Mesenchymal stem cell (in vitro differentiated cells and primary cell): ENCODE data around the gene DERA.

ENCODE experiments used
- DNase-seq: peaks from one replicate; pipeline ENCODE4 v3.0.0-alpha.2; 2013
- H2AFZ ChIP-seq: one replicate; pipeline ENCODE4 v1.6.1; 2013; ENCODE audit warnings: low read depth, mild to moderate bottlenecking, control low read depth, inconsistent platforms, low read length, moderate library complexity
- H2AK5ac ChIP-seq: 2 replicates; pipeline ENCODE4 v1.6.1; 2013; ENCODE audit warnings: low read length, moderate library complexity, mild to moderate bottlenecking, inconsistent platforms; ENCODE audit not compliant: severe bottlenecking
- H2BK120ac ChIP-seq: one replicate; pipeline ENCODE4 v1.6.1; 2013; ENCODE audit warnings: low read depth, mild to moderate bottlenecking, inconsistent platforms, low read length, moderate library complexity
- H2BK12ac ChIP-seq, 2 experiments: one replicate each; pipeline ENCODE4 v1.6.1; 2013; ENCODE audit warnings: inconsistent platforms in 2 of 2, low read length in 2 of 2, mild to moderate bottlenecking in 2 of 2, moderate library complexity in 2 of 2, control low read depth in 1 of 2
- H2BK15ac ChIP-seq: one replicate; pipeline ENCODE4 v1.6.1; 2013; ENCODE audit warnings: mild to moderate bottlenecking, low read depth, inconsistent platforms; ENCODE audit not compliant: poor library complexity, severe bottlenecking
- H2BK5ac ChIP-seq: 2 replicates; pipeline ENCODE4 v1.6.1; 2013; ENCODE audit warnings: low read depth, mild to moderate bottlenecking, low read length, control low read depth, inconsistent platforms; ENCODE audit not compliant: poor library complexity, severe bottlenecking
- H3K14ac ChIP-seq, 2 experiments: one replicate each; pipeline ENCODE4 v1.6.1; 2013; ENCODE audit warnings: inconsistent platforms in 2 of 2, low read length in 2 of 2, control low read depth in 1 of 2, mild to moderate bottlenecking in 1 of 2, moderate library complexity in 1 of 2
- H3K18ac ChIP-seq, 2 experiments: one replicate each; pipeline ENCODE4 v1.6.1; 2013; ENCODE audit warnings: inconsistent platforms in 2 of 2, low read length in 2 of 2, control low read depth in 1 of 2, low read depth in 1 of 2, mild to moderate bottlenecking in 1 of 2
- H3K23ac ChIP-seq, 2 experiments: one replicate each; pipeline ENCODE4 v1.6.1; 2013; ENCODE audit warnings: inconsistent platforms in 2 of 2, low read length in 2 of 2, mild to moderate bottlenecking in 2 of 2, moderate library complexity in 2 of 2, control low read depth in 1 of 2
- H3K27ac ChIP-seq: 2 replicates; pipeline ENCODE4 v1.5.1; 2013; ENCODE audit warnings: mild to moderate bottlenecking, moderate library complexity, low read length, control low read depth, inconsistent platforms; ENCODE audit not compliant: poor library complexity, severe bottlenecking
- H3K27me3 ChIP-seq, 2 experiments: 2 replicates each; pipeline versions ENCODE4 v1.6.1 to v1.7.0; 2013; ENCODE audit warnings: low read length in 2 of 2, mild to moderate bottlenecking in 2 of 2, moderate library complexity in 2 of 2, control low read depth in 1 of 2, inconsistent platforms in 1 of 2; ENCODE audit not compliant: control insufficient read depth in 1 of 2, insufficient read depth in 1 of 2
- H3K36me3 ChIP-seq, 2 experiments: 2 replicates each; pipeline versions ENCODE4 v1.6.1 to v1.7.0; 2013; ENCODE audit warnings: low read length in 2 of 2, control low read depth in 1 of 2, inconsistent platforms in 1 of 2, low read depth in 1 of 2, mild to moderate bottlenecking in 1 of 2; ENCODE audit not compliant: insufficient read depth in 2 of 2, control insufficient read depth in 1 of 2
- H3K4ac ChIP-seq, 2 experiments: one replicate each; pipeline ENCODE4 v1.6.1; 2013; ENCODE audit warnings: inconsistent platforms in 2 of 2, low read length in 2 of 2, mild to moderate bottlenecking in 2 of 2, moderate library complexity in 2 of 2, control low read depth in 1 of 2, low read depth in 1 of 2
- H3K4me1 ChIP-seq: 2 replicates; pipeline ENCODE4 v1.6.1; 2013; ENCODE audit warnings: low read depth, low read length, control low read depth; ENCODE audit not compliant: control insufficient read depth, insufficient read depth
- H3K4me2 ChIP-seq: 2 replicates; pipeline ENCODE4 v1.6.1; 2013; ENCODE audit warnings: low read length, mild to moderate bottlenecking, inconsistent platforms; ENCODE audit not compliant: poor library complexity, severe bottlenecking
- H3K4me3 ChIP-seq, 2 experiments: 2 replicates each; pipeline versions ENCODE4 v1.5.1 to v1.7.0; 2013; ENCODE audit warnings: low read length in 2 of 2, mild to moderate bottlenecking in 2 of 2, control low read depth in 1 of 2, low read depth in 1 of 2; ENCODE audit not compliant: insufficient read depth in 1 of 2
- H3K79me1 ChIP-seq: replicated peaks from 2 replicates; pipeline ENCODE4 v1.6.1; 2013; ENCODE audit warnings: mild to moderate bottlenecking, control low read depth, low read length, inconsistent platforms; ENCODE audit not compliant: poor library complexity, severe bottlenecking
- H3K9ac ChIP-seq: 2 replicates; pipeline ENCODE4 v1.7.0; 2013; ENCODE audit warnings: mild to moderate bottlenecking, low read length, moderate library complexity
- H3K9me3 ChIP-seq: 2 replicates; pipeline ENCODE4 v1.7.0; 2013; ENCODE audit warnings: mild to moderate bottlenecking, low read length; ENCODE audit not compliant: control insufficient read depth
- H4K8ac ChIP-seq: one replicate; pipeline ENCODE4 v1.6.1; 2013; ENCODE audit warnings: inconsistent platforms, mild to moderate bottlenecking, low read length, moderate library complexity
- H4K91ac ChIP-seq: one replicate; pipeline ENCODE4 v1.6.1; 2013; ENCODE audit warnings: mild to moderate bottlenecking, low read length, inconsistent platforms
- WGBS: methylation state at CpG from one replicate; pipeline ENCODE4 v1.1.7; 2013; ENCODE audit warnings: mixed read lengths; 5-methylcytosine and 5-hydroxymethylcytosine counted together

Gene DERA

DNA sequence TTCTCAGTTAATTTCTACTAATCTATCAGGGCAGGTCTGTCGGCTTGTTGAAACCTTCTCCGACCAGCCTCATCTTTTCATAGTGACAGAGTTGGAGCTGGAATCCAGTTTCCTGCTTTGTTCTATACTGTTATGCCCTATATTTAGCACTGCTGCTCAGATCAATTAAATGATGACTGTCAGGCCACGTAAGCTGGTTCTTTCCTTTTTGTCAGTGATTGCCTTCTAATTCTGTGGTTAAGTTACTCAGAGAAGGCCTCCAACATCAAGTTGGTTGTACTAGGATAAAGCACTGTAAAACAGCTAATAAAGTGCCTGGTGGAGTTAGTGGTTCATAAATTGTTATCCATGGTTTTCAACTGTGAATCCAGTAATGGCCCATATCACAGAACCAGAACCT, 22.6 kb downstream of the DERA start:
- no peak overlapping the region for H3K4me2 ChIP-seq
- H3K14ac ChIP-seq = no peak overlapping the region
- H4K8ac ChIP-seq = no peak overlapping the region
- no peaks in the 10 kb centered on the region for H3K27me3 ChIP-seq
- WGBS = 98% methylated on average over 3 of the region's 3 CpGs
- H3K9me3 ChIP-seq = no peaks in the 10 kb centered on the region
- no peak for DNase-seq
- no peak overlapping the region for H2BK5ac ChIP-seq
- no peak overlapping the region for H2BK120ac ChIP-seq
- peaks cover 0 to 2% of the 10 kb centered on the region in 2 experiments for H3K36me3 ChIP-seq
- no peak overlapping the region for H3K18ac ChIP-seq
- no peak overlapping the region for H3K4ac ChIP-seq
- H2BK15ac ChIP-seq = no peak overlapping the region
- no peak overlapping the region for H3K23ac ChIP-seq
- no peak overlapping the region for H2AFZ ChIP-seq
- no peak overlapping the region for H2BK12ac ChIP-seq
- H2AK5ac ChIP-seq = no peak overlapping the region
- peaks cover 19% of the 10 kb centered on the region for H3K79me1 ChIP-seq
- no peak overlapping the region for H4K91ac ChIP-seq
- H3K9ac ChIP-seq = no peak overlapping the region
- H3K4me1 ChIP-seq = peaks cover 7% of the 10 kb centered on the region
- no peak overlapping the region for H3K4me3 ChIP-seq
- H3K27ac ChIP-seq = no peak overlapping the region

DNA sequence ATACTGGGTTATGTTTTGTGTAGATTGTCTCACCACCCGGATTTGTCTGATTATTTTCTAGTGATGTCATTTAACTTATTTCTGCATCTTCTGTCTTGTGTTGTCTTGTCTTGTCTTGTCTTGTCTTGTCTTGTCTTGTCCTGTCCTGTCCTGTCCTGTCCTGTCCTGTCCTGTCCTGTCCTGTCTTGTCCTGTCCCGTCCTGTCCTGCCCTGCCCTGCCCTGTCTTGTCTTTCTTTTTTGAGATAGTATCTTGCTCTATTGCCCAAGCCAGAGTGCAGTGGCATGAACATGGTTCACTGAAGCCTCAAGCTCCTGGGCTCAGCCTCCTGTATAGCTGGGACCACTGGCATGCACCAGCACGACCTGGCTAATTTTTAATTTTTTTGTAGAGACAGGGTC, 25.6 kb downstream of the DERA start:
- DNase-seq = no peak
- WGBS = 97% methylated on average over 2 of the region's 3 CpGs
- no peak overlapping the region for H4K91ac ChIP-seq
- no peak overlapping the region for H3K4me3 ChIP-seq
- peak overlapping the region in 1 of 2 experiments; percentile 75 for H3K18ac ChIP-seq
- H3K4me1 ChIP-seq = peaks cover 2% of the 10 kb centered on the region
- H3K4me2 ChIP-seq = no peak overlapping the region
- H3K36me3 ChIP-seq = peaks cover 0 to 2% of the 10 kb centered on the region in 2 experiments
- H3K4ac ChIP-seq = no peak overlapping the region
- H3K23ac ChIP-seq = no peak overlapping the region
- H3K9ac ChIP-seq = no peak overlapping the region
- H4K8ac ChIP-seq = peak overlapping the region; percentile 43
- peaks cover 5% of the 10 kb centered on the region for H3K9me3 ChIP-seq
- peaks cover 27% of the 10 kb centered on the region for H3K79me1 ChIP-seq
- no peak overlapping the region for H2BK5ac ChIP-seq
- H3K14ac ChIP-seq = no peak overlapping the region
- no peak overlapping the region for H2BK15ac ChIP-seq
- no peak overlapping the region for H2BK120ac ChIP-seq
- H3K27ac ChIP-seq = no peak overlapping the region
- H2AK5ac ChIP-seq = no peak overlapping the region
- H2AFZ ChIP-seq = no peak overlapping the region
- H2BK12ac ChIP-seq = no peak overlapping the region
- no peaks in the 10 kb centered on the region for H3K27me3 ChIP-seq

DNA sequence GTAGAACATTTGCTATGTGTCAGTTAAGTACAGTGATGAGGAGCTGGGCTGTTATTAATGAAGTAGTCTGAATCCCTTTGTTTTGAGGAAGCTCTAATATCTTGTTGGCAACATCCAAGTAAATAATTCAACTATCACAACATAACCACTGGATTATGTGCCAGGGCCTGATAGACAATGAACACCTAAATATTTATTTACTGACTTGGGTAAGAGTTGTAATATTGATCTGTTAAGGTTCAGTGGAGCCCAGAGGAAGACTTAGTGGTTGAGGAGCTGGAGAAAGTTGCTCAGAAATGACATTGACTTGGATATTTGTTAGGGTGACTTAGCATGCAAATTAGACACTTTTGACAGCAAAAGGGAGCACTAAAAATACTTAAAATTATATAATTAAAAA, 26.8 kb downstream of the DERA start:
- H3K4me3 ChIP-seq = no peak overlapping the region
- no peak overlapping the region for H4K91ac ChIP-seq
- H4K8ac ChIP-seq = no peak overlapping the region
- no peak overlapping the region for H2BK12ac ChIP-seq
- H3K9ac ChIP-seq = no peak overlapping the region
- no peak overlapping the region for H2BK15ac ChIP-seq
- H3K14ac ChIP-seq = no peak overlapping the region
- H3K27me3 ChIP-seq = no peaks in the 10 kb centered on the region
- no peak for DNase-seq
- peaks cover 0 to 1% of the 10 kb centered on the region in 2 experiments for H3K36me3 ChIP-seq
- peaks cover 26% of the 10 kb centered on the region for H3K79me1 ChIP-seq
- no peak overlapping the region for H2BK5ac ChIP-seq
- H2AK5ac ChIP-seq = no peak overlapping the region
- peaks cover 2% of the 10 kb centered on the region for H3K4me1 ChIP-seq
- H3K27ac ChIP-seq = no peak overlapping the region
- no peak overlapping the region for H2BK120ac ChIP-seq
- no peak overlapping the region for H2AFZ ChIP-seq
- no peak overlapping the region for H3K18ac ChIP-seq
- H3K4ac ChIP-seq = no peak overlapping the region
- H3K9me3 ChIP-seq = peaks cover 5% of the 10 kb centered on the region
- H3K23ac ChIP-seq = no peak overlapping the region
- H3K4me2 ChIP-seq = no peak overlapping the region

DNA sequence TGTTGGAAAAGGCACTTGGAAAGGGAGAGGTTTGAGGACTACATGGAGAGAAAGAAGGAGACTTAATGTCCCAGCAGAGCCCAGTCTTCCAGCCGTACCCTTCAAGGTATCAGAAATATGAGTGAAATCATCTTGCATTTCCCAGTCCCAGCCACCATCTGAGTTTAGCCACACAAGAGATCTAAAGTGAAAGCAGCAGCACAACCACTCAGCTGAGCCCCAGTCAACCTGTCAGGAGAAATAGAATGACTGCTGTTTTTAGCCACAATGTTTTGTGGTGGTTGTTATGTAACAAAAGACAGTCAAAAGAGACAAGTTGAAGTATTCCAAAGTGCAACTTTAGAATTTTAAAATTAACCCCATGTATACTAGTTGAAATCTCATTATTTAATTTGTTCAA, 28.0 kb downstream of the DERA start:
- no peak for DNase-seq
- Histone ChIP-seq H3K18ac (no peak overlapping the region), H2AFZ (no peak overlapping the region), H2BK15ac (no peak overlapping the region), H4K91ac (no peak overlapping the region), H4K8ac (peak overlapping the region; percentile 20), H3K23ac (no peak overlapping the region), H3K9ac (no peak overlapping the region), H2BK120ac (no peak overlapping the region), H3K4ac (no peak overlapping the region), H2BK12ac (no peak overlapping the region), H3K14ac (no peak overlapping the region), H3K79me1 (peaks cover 24% of the 10 kb centered on the region), H3K27me3 (no peaks in the 10 kb centered on the region), H3K4me3 (no peak overlapping the region), H3K4me1 (peaks cover 2% of the 10 kb centered on the region), H2AK5ac (no peak overlapping the region), H2BK5ac (no peak overlapping the region), H3K4me2 (no peak overlapping the region), H3K36me3 (no peaks in the 10 kb centered on the region), H3K9me3 (peaks cover 5% of the 10 kb centered on the region), H3K27ac (no peak overlapping the region)
- WGBS = 57% methylated on average over 1 of the region's 1 CpG
